Adrenal gland (tissue), 19 donors: Measurements from ENCODE around the gene SLC13A4. TPM values are rescaled to one million over a fixed set of nuclear protein-coding genes. Genes with fewer than 3 reads are reported as not detected.
"Not testable (repeated sequence)": the region's sequence is repeated elsewhere in the genome, so short reads cannot be mapped to it uniquely, and the experiment has no call there.

Experiments
- DNase-seq, 7 donors: peaks; one replicate each; pipeline ENCODE4 v3.0.0-alpha.2; 2019 to 2020
- H3K27ac ChIP-seq, 5 donors: fragments of 200-600 bp; sonication (generic) in 4 of 5; 1 replicate in 3 of 5; 2 replicates in 2 of 5; pipeline versions ENCODE4 v1.5.1 to v1.8.0; 2016 to 2020; ENCODE audit warnings: mild to moderate bottlenecking in 1 of 5
- H3K27me3 ChIP-seq: fragments of 200-600 bp; 2 replicates; pipeline ENCODE4 v1.8.0; 2021
- H3K36me3 ChIP-seq, 2 donors: fragments of 200-600 bp; replicated peaks in 1 of 2; 1 replicate in 1 of 2; 2 replicates in 1 of 2; pipeline versions ENCODE4 v1.5.1 to v1.8.0; 2018 to 2022
- H3K4me1 ChIP-seq, 2 donors: fragments of 200-600 bp; replicated peaks in 1 of 2; 1 replicate in 1 of 2; 2 replicates in 1 of 2; pipeline versions ENCODE4 v1.5.1 to v1.8.0; 2018 to 2021
- H3K4me3 ChIP-seq, 4 donors: fragments of 200-600 bp; sonication (generic) in 3 of 4; one replicate each; pipeline ENCODE4 v1.5.1; 2016 to 2018
- H3K9me3 ChIP-seq, 3 donors: fragments of 200-600 bp; sonication (generic) in 1 of 3; replicated peaks in 1 of 3; 1 replicate in 2 of 3; 2 replicates in 1 of 3; pipeline versions ENCODE4 v1.5.1 to v1.8.0; 2016 to 2021
- POLR2A ChIP-seq, 2 donors: fragments of 450-650 bp; IDR thresholded peaks; one replicate each; pipeline ENCODE4 v1.6.1; 2017; ENCODE audit warnings: antibody characterized with exemption in 2 of 2, mild to moderate bottlenecking in 2 of 2, moderate library complexity in 1 of 2
- WGBS, 4 donors: extraction: QIAGEN DNeasy Blood & Tissue Kit in 2 of 4; methylation state at CpG; one replicate each; pipeline versions ENCODE4 v1.1.5 to v1.1.7; 2013 to 2017; 5-methylcytosine and 5-hydroxymethylcytosine counted together
- intact Hi-C, 2 donors: fragments of 100-400 bp; cut with DNase I; formaldehyde crosslinking; loops; one replicate each; pipeline versions ENCODE4 v1.14.1 to v1.15.0; 2022 to 2023
- long read RNA-seq, 10 donors: library from polyadenylated mRNA in 3 of 10; unstranded in 2 of 10; stranded (forward) in 1 of 10; transcript quantifications; one replicate each; pipeline ENCODE4 v2.0.0 and lab custom pipeline, GENCODE V29; 2021 to 2026
- polyA plus RNA-seq, 3 donors: library from polyadenylated mRNA; stranded (reverse); fragments of 200-250 nt in 2 of 3; fragments of 350-450 nt in 1 of 3; fragmentation: Illumina TruSeq in 1 of 3; extraction: RNeasy Lipid Tissue Mini Kit (QIAGEN cat#74804) in 1 of 3; gene quantifications; one replicate each; pipeline ENCODE4 v1.2.3, GENCODE V29; 2013 to 2014
- total RNA-seq, 9 donors: library from RNA; depleted of rRNA in 4 of 9; stranded (reverse); fragments of >200 nt in 4 of 9; fragments of 120-200 nt in 1 of 9; fragmentation: NEBNext Ultra II Directional in 1 of 9; extraction: Animal tissue kit (Norgen Biotek cat#: 25700) in 1 of 9; gene quantifications; one replicate each; pipeline versions ENCODE4 v1.1.0 to v1.2.4, GENCODE V29; 2013 to 2023
- TF ChIP-seq, protein P1 (sequence below), 6 experiments: fragments of 450-650 bp in 4 of 6; fragments of 200-600 bp in 2 of 6; sonication (generic) in 1 of 6; IDR thresholded peaks; 1 replicate in 5 of 6; 2 replicates in 1 of 6; pipeline versions ENCODE4 v1.5.1 to v1.8.0; 2016 to 2021; ENCODE audit warnings: antibody characterized with exemption in 6 of 6, mild to moderate bottlenecking in 2 of 6, moderate library complexity in 1 of 6
- donor health status: healthy with polysubstance abuse.
- donor health status: Bipolar disorder and iron deficiency.
- donor health status: DM: yes; HTN: yes; CAD: no.
- donor health status: DM: no; HTN: no; CAD: no.
- donor health status: DM: no; HTN: no; CAD: no.
- donor health status: DM: yes; HTN: yes; CAD: no.

Gene SLC13A4, protein sequence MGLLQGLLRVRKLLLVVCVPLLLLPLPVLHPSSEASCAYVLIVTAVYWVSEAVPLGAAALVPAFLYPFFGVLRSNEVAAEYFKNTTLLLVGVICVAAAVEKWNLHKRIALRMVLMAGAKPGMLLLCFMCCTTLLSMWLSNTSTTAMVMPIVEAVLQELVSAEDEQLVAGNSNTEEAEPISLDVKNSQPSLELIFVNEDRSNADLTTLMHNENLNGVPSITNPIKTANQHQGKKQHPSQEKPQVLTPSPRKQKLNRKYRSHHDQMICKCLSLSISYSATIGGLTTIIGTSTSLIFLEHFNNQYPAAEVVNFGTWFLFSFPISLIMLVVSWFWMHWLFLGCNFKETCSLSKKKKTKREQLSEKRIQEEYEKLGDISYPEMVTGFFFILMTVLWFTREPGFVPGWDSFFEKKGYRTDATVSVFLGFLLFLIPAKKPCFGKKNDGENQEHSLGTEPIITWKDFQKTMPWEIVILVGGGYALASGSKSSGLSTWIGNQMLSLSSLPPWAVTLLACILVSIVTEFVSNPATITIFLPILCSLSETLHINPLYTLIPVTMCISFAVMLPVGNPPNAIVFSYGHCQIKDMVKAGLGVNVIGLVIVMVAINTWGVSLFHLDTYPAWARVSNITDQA
- total RNA-seq (under 1 TPM in 4 of 9 donors, not detected in 5; 0.14 to 0.60 (median 0.20) TPM), polyA plus RNA-seq (under 1 TPM in 2 of 3 donors, not detected in 1; 0.24 to 0.97 TPM)
- long read RNA-seq, donor 1 = 0 reads
- long read RNA-seq, donor 2 = 0 reads
- long read RNA-seq, donor 3 = 0 reads
- long read RNA-seq, donor 4 = 0 reads
- long read RNA-seq, donor 5 = 0 reads
- long read RNA-seq, donor 6 = 0 reads
- long read RNA-seq, donor 7 = 0 reads
- long read RNA-seq, donor 8 = 0 reads
- long read RNA-seq, donor 9 = 0 reads
- long read RNA-seq, donor 10 = 0 reads

DNA sequence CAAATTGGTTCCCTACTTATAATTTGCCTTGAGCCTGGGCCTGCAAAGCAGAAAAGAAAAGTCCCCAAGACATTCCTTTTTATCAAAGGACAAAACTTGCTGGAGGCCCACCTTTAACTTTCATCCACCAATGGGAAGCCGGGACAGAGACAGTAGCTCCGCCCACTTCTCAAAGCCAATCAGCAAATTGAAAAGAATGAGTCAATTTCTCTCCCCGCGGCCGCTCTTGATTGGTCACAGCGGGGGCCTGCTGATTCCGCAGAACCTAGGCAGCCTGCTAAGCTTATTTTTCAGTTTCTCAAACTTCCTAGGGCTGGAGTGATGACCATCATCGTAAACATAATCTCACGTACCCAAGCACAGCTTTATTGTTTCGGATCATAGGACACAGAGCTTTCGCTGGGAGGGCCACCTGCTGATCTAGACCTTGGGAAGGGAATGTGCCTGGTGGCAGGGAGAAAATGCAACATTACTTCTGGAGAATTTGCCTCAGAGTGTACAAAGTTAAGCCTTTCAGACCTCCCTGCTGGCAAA, at the start of gene SLC13A4:
Gene SLC13A4 (minus strand): TSS at position 51 of the 534 bp plus-strand sequence. CDS start 690 bp downstream, outside the sequence.
- WGBS, 4 donors = 86 to 92% (median 89%) methylated on average over 11 of the region's 11 CpGs

DNA sequence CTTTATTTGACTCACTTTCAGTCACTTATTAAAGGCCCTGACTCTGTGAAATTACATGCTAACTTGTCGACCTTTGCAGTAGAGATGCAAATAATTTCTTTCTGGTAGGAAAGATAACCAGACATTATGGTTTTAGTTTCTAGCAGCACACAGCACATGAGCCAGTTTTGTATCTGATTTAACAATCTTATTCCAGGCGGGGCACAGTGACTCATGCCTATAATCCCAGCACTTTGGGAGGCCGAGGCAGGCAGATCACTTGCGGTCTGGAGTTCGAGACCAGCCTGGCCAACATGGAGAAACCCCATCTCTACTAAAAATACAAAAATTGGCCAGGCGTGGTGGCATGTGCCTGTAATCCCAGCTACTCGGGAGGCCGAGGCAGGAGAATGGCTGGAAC, 47.9 kb upstream of the SLC13A4 start:
- H3K4me3 ChIP-seq, H3K9me3 ChIP-seq, H3K4me1 ChIP-seq, H3K27ac ChIP-seq, intact Hi-C loops, H3K36me3 ChIP-seq, DNase-seq, H3K27me3 ChIP-seq: not testable (repeated sequence)
- WGBS, 4 donors = 85 to 93% (median 91%) methylated on average over 8 of the region's 8 CpGs

More for the DNA sequence above, at the start of gene SLC13A4:
- Histone ChIP-seq H3K27ac (no peak within 1 kb of the TSS), H3K27me3 (no peaks in the 10 kb centered on the region), H3K4me3 (no peak within 1 kb of the TSS), H3K36me3 (no peaks in the 10 kb centered on the region), H3K4me1 (no peaks in the 10 kb centered on the region), H3K9me3 (no peaks in the 10 kb centered on the region)
- TF ChIP-seq, protein P1, sequence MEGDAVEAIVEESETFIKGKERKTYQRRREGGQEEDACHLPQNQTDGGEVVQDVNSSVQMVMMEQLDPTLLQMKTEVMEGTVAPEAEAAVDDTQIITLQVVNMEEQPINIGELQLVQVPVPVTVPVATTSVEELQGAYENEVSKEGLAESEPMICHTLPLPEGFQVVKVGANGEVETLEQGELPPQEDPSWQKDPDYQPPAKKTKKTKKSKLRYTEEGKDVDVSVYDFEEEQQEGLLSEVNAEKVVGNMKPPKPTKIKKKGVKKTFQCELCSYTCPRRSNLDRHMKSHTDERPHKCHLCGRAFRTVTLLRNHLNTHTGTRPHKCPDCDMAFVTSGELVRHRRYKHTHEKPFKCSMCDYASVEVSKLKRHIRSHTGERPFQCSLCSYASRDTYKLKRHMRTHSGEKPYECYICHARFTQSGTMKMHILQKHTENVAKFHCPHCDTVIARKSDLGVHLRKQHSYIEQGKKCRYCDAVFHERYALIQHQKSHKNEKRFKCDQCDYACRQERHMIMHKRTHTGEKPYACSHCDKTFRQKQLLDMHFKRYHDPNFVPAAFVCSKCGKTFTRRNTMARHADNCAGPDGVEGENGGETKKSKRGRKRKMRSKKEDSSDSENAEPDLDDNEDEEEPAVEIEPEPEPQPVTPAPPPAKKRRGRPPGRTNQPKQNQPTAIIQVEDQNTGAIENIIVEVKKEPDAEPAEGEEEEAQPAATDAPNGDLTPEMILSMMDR (IDR thresholded peaks at IDR 0.05) = no peak
- TF ChIP-seq POLR2A (IDR thresholded peaks at IDR 0.05) = no peak
- no peak for DNase-seq
- intact Hi-C loops = no loop called here

DNA sequence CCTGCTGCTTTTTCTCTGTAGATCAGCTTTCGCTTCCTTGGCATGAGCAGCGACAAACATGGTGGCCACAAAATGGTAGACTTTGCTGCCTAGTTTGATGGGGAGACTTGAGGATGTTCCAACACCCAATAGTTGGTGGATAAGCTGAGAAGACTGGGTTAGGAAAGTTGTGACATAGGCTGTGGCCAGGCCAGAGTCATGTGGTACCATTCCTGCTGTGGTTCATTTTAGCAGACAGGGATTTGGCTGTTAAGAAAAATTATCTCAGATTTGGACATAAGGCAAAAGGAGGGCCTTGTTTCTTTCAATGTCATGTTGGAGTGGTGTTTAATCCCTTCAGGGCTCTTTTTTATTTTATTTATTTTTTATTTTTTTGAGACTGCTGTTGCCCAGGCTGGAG, 47.2 kb upstream of the SLC13A4 start:
- H3K4me1 ChIP-seq = no peaks in the 10 kb centered on the region
- intact Hi-C loops = no loop called here
- no peak for DNase-seq
- WGBS, 4 donors = 94 to 100% (median 98%) methylated on average over 2 of the region's 2 CpGs
- H3K9me3 ChIP-seq = no peaks in the 10 kb centered on the region
- no peaks in the 10 kb centered on the region for H3K36me3 ChIP-seq
- TF ChIP-seq, protein P1 (IDR thresholded peaks at IDR 0.05) = no peak
- TF ChIP-seq POLR2A (IDR thresholded peaks at IDR 0.05) = no peak
- H3K27ac ChIP-seq = no peak overlapping the region
- no peak overlapping the region for H3K4me3 ChIP-seq
- peaks cover 2% of the 10 kb centered on the region for H3K27me3 ChIP-seq

DNA sequence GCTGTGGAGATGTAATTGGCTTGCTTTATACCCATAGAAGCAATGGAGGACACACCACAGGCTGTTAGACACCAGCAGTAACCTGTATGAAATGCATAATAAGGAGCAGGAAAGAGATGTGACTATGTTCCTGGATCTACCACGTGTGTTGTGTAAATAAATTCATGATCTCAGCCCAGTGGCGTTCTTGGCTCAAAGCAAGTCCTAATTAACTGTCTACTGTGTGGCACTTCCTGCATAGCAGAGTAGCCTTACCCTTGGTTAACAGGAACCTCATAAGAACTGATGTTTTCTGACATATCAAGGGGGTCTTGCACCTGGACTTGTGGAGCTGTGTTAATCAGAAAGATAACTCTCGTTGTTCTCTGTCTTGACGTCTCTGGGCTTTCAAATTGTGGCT, 46.3 kb upstream of the SLC13A4 start:
- 48 to 70% (median 65%) methylated on average over 4 of the region's 4 CpGs for WGBS, 4 donors
- no peaks in the 10 kb centered on the region for H3K9me3 ChIP-seq
- no peaks in the 10 kb centered on the region for H3K4me1 ChIP-seq
- no peaks in the 10 kb centered on the region for H3K36me3 ChIP-seq
- intact Hi-C loops = no loop called here
- DNase-seq = no peak
- H3K27ac ChIP-seq = no peak overlapping the region
- no peaks in the 10 kb centered on the region for H3K27me3 ChIP-seq
- H3K4me3 ChIP-seq = no peak overlapping the region
- TF ChIP-seq, protein P1 (IDR thresholded peaks at IDR 0.05) = no peak
